GM12872 (cell line): ENCODE measurements around the gene FGF1.

ENCODE experiments used
- CTCF ChIP-seq: IDR thresholded peaks from 3 replicates; pipeline ENCODE4 v1.5.1; 2011; ENCODE audit warnings: low read depth, mild to moderate bottlenecking, low read length, moderate library complexity; ENCODE audit not compliant: insufficient read depth

Gene FGF1

DNA sequence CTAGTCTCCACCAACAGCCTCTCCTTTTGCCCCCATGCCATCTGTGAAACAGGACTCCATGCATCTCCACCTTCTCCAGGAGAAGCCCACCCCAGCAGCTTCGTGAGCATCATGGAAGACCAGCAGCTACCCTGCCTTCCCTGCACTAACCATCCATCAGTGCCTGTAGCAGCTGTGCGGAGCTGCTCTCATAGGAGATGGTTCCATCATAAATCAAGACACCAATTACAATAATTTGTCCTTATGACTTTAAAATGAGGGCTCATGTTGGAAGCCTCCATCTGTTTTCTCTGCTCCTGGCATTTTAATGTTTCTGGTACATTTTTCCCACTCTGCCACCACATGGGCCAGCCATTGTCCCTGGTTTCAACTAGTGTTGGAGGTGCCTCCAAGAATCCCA is 69.9 kb downstream of the FGF1 start:
- no peak for TF ChIP-seq CTCF

- TF ChIP-seq CTCF: no peak
Observed at GRCh38 chr5:142614054-142614453, 71.8 kb downstream of the FGF1 start.

- no peak for TF ChIP-seq CTCF
Observed at GRCh38 chr5:142613271-142613671, 72.6 kb downstream of the FGF1 start.

- no peak for TF ChIP-seq CTCF
Observed at GRCh38 chr5:142612494-142613270, 73.2 kb downstream of the FGF1 start.

- peak; percentile 94 for TF ChIP-seq CTCF
Observed at GRCh38 chr5:142611154-142611553, 74.7 kb downstream of the FGF1 start.

DNA sequence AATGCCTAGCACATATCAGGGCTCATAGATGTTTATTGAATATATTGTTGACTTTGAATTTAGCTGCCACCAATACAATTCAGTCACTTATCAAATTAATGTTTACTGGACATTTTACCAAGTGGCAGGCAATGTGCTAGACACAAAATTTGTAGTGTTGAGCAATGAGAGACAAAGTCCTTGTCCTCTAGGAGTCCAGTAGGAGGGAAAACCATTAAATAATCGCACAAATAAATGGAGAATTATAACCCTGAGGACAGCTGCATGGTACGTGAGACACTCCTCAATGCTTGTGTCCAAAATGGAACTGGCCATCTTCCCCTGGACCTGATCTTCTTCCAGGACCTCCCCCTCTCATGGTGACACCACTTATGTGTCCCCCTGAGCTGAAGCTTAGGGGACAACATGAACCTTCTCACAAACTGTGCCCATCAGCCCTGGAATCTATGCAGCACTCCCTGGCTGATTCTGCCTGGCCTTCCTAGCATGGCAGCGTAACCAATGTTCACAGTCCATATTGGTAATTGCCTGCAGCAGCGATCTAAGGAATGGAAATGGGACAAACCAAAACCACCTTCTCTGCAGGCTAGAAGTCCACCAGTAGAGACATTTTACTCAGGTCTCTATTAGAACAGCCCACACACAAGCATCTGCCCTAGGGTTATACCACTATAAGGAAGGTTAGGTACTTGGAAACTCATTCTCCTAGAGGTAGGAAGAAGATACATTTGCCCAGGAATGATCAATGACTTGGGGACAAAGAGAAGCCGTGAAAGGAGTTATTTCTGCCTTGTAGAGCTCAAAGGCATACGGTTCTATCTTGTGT is 75.5 kb downstream of the FGF1 start:
- TF ChIP-seq CTCF: no peak

- TF ChIP-seq CTCF: no peak
Observed at GRCh38 chr5:142609142-142609541, 76.7 kb downstream of the FGF1 start.
